Activated T-cell treated with anti-CD3 and anti-CD28 coated beads, Interleukin-2, amount 50 U/mL, for 4 hours (primary cell): ENCODE results near the gene UROS. TPM values are rescaled to one million over a fixed set of nuclear protein-coding genes. Genes with fewer than 3 reads are reported as not detected.

Experiments used
- ATAC-seq, 2 donors: fragments of 200-7000 bp; cut with Tn5 transposase; one replicate each; pipeline ENCODE4 v1.10.0; 2021
- DNase-seq: peaks from one replicate; pipeline ENCODE4 v3.0.0-alpha.2; 2020
- H3K27me3 Mint-ChIP-seq: one replicate; pipeline ENCODE4 v1.8.0; 2021; ENCODE audit warnings: low read depth, mixed read lengths
- H3K36me3 Mint-ChIP-seq: one replicate; pipeline ENCODE4 v1.8.0; 2022; ENCODE audit warnings: mixed read lengths; ENCODE audit not compliant: insufficient read depth
- H3K4me1 Mint-ChIP-seq: one replicate; pipeline ENCODE4 v1.8.0; 2021; ENCODE audit warnings: low read depth, mixed read lengths
- H3K4me3 Mint-ChIP-seq: one replicate; pipeline ENCODE4 v1.8.0; 2021; ENCODE audit warnings: mild to moderate bottlenecking, moderate library complexity, mixed read lengths
- H3K9me3 Mint-ChIP-seq: one replicate; pipeline ENCODE4 v1.8.0; 2021; ENCODE audit warnings: mixed read lengths
- total RNA-seq, 3 donors: library from RNA; stranded (reverse); gene quantifications; one replicate each; pipeline ENCODE4 v1.2.1, GENCODE V29; 2021

Gene UROS
- total RNA-seq, 3 donors from 2014 or later: 28.0 to 35.1 (median 32.8) TPM

DNA sequence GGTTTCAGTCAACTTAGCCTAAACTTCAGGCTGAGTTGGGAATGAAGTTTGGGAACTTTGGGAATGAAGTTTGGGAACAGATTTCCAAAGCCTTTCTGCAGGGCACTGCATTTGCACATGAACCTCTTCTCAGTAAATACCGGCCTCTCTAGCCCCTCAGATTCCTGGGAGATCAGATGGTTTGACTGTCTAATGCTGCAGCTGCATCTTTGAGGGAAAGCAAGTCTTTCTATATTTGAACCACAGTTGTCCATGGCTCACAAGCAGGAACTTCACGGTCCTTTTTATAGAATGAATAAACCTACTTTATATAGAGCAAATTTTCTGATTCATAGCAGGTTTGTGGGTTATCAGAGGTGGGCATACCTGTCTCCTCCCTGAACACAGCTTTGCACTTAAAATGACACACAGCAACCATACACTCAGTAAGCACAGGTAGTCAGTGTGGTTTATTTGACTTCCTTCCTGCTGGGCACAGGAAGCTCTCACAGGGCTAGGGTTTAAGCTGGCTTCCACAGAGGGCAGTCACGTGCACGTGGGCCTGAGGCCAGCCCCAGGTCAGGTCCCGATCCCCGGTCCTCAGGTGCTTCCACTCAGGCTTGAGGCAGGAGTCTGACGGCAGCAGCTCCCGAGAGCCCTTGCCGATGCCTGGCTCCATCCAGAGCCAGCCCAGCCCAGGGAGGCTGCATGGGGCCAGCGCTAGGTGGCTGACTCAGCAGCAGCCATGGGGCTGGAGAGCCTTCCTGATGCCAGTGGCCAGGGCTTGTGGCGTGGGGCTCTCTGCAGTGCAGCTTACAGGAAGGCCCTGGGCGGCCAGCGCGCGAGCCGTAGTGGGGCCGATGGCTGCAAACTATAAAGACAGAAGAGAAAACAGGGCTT lies 34.7 kb downstream of the UROS start:
- Mint-ChIP-seq H3K36me3 (peaks cover 22% of the 10 kb centered on the region), H3K4me3 (no peak overlapping the region), H3K4me1 (peaks cover 13% of the 10 kb centered on the region), H3K9me3 (no peaks in the 10 kb centered on the region), H3K27me3 (no peaks in the 10 kb centered on the region)
- DNase-seq (no peak), ATAC-seq (peak in 1 of 2 donors; percentile 46)

DNA sequence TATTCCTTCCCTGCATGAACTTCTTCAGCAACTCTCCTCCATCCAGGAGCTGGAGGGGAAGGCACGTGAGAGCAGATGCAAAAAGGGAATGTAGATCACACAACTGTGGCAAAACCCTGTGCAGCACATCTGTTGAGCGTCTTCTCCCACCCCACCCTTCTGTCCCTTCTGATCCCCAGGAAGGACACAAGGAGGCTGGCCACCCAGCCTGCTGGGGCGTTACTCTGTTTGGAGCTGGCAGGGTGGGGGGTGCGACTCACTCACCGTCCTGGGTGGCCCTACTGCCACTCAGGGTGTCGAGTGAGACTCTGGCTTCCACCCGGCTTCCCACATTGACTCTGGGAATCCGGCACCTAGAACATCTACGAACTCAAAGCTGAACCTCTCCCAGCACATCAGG lies 37.3 kb downstream of the UROS start:
- no peaks in the 10 kb centered on the region for H3K27me3 Mint-ChIP-seq

DNA sequence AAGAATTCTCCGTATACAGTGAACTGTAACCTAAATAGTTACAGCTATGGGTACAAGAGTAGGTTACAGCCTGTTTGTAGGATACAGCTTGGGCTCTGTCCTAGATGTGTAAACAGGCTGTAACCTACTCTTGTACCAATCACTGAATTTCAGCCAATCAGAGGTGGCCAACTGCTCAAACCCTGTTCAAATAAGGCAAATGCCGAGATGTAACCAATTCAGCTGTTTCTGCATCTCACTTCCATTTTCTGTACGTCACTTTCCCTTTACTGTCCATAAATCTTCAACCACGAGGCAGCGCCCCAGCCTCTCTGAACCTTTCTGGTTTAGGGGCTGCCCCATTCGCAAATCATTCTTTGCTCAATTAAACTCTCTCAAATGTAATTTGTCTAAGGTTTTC lies 39.1 kb downstream of the UROS start:
- no peak for DNase-seq
- no peaks in the 10 kb centered on the region for H3K9me3 Mint-ChIP-seq

More for the DNA sequence above, 37.3 kb downstream of the UROS start:
- H3K36me3 Mint-ChIP-seq: peaks cover 7% of the 10 kb centered on the region
- DNase-seq (no peak), ATAC-seq (no peak)
- H3K4me1 Mint-ChIP-seq: peaks cover 13% of the 10 kb centered on the region
- no peaks in the 10 kb centered on the region for H3K9me3 Mint-ChIP-seq
- no peak overlapping the region for H3K4me3 Mint-ChIP-seq

GRCh38 chr10:125783408-125783807 lies 39.6 kb downstream of the UROS start:
- Mint-ChIP-seq H3K9me3 (no peaks in the 10 kb centered on the region), H3K4me3 (no peak overlapping the region), H3K36me3 (peaks cover 1% of the 10 kb centered on the region), H3K27me3 (no peaks in the 10 kb centered on the region), H3K4me1 (peaks cover 9% of the 10 kb centered on the region)
- ATAC-seq (no peak), DNase-seq (no peak)

More for the DNA sequence above, 39.1 kb downstream of the UROS start:
- H3K4me3 Mint-ChIP-seq: no peak overlapping the region
- peaks cover 13% of the 10 kb centered on the region for H3K4me1 Mint-ChIP-seq
- no peak for ATAC-seq
- H3K36me3 Mint-ChIP-seq: peaks cover 3% of the 10 kb centered on the region
- H3K27me3 Mint-ChIP-seq: no peaks in the 10 kb centered on the region

DNA sequence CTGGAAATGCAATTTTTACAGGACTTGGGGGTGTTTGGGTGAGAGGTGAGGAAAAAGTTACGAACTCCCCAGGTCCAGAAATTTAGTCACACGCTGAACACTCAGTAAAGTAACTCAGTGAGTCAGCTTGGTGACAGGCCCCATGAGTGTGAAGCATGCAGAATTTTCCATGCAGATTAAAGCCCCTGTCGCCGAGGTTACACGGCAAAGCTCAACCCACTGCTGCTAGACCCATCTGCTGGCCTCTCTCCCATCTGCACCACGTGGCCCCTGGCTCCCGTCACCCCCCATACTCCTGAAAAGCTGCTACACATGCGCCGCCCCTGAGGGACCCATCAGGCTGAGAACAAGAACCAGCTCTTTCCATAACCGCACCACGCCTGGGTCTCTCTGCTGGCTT lies 40.4 kb downstream of the UROS start:
- ATAC-seq: no peak
- Mint-ChIP-seq H3K4me3 (no peak overlapping the region), H3K4me1 (peaks cover under 1% of the 10 kb centered on the region)

DNA sequence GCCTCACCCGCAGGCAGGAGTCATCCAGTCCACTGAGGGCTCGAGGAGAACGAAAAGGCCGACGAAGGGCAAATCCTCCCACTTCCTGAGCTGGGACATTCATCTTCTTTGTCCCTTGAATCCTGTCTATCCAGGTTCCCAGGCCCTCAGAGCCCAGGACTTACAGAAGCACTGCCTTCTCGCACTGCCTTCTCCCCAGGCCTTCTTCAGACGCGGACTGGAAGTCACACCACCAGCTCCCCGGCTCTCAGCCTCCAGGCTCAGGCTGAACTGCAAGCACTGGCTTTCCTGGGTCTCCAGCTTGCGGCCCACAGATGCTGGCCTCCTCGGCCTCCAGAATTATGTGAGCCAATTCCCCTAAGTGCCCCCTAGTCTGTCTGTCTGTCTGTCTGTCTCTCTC lies 41.0 kb downstream of the UROS start:
- Mint-ChIP-seq H3K9me3 (no peaks in the 10 kb centered on the region), H3K4me1 (no peaks in the 10 kb centered on the region), H3K36me3 (no peaks in the 10 kb centered on the region), H3K27me3 (no peaks in the 10 kb centered on the region), H3K4me3 (no peak overlapping the region)
- ATAC-seq (no peak), DNase-seq (no peak)

More for the DNA sequence above, 40.4 kb downstream of the UROS start:
- H3K36me3 Mint-ChIP-seq: peaks cover 1% of the 10 kb centered on the region
- H3K27me3 Mint-ChIP-seq: no peaks in the 10 kb centered on the region
- H3K9me3 Mint-ChIP-seq: no peaks in the 10 kb centered on the region
- DNase-seq: no peak

DNA sequence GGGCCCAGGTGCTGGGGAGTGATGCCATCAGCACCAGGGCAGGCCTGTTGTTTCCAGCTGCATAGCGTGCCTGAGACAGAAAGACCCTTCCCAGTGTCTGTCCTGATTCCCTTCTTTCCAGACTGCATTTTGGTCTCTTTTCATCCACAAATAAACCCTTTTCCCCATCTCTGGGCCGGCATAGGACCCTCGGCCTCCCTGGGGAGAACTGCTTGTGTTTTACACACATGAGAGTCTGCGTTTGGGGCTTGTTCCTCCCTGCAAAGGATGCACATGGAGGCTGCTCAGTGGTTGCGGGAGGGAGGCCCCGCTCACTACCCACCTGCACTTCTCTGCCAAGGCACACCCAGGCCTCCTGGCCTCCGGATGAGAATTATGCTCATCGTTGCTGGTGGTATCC lies 41.7 kb downstream of the UROS start:
- Mint-ChIP-seq H3K4me3 (no peak overlapping the region), H3K36me3 (no peaks in the 10 kb centered on the region), H3K9me3 (no peaks in the 10 kb centered on the region), H3K4me1 (no peaks in the 10 kb centered on the region), H3K27me3 (no peaks in the 10 kb centered on the region)
- DNase-seq (no peak), ATAC-seq (no peak)

GRCh38 chr10:125779403-125780327 lies 43.4 kb downstream of the UROS start:
- Mint-ChIP-seq H3K4me3 (no peak overlapping the region), H3K9me3 (no peaks in the 10 kb centered on the region), H3K4me1 (no peaks in the 10 kb centered on the region), H3K36me3 (no peaks in the 10 kb centered on the region), H3K27me3 (no peaks in the 10 kb centered on the region)
- no peak for DNase-seq
- ATAC-seq: no peak

GRCh38 chr10:125778556-125778955 lies 44.5 kb downstream of the UROS start:
- no peak overlapping the region for H3K4me3 Mint-ChIP-seq
- ATAC-seq (no peak), DNase-seq (no peak)
- no peaks in the 10 kb centered on the region for H3K9me3 Mint-ChIP-seq
- no peaks in the 10 kb centered on the region for H3K36me3 Mint-ChIP-seq
- H3K27me3 Mint-ChIP-seq: no peaks in the 10 kb centered on the region
- no peaks in the 10 kb centered on the region for H3K4me1 Mint-ChIP-seq

- DNase-seq (no peak), ATAC-seq (no peak)
- Mint-ChIP-seq H3K4me1 (no peaks in the 10 kb centered on the region), H3K9me3 (no peaks in the 10 kb centered on the region), H3K4me3 (no peak overlapping the region), H3K36me3 (no peaks in the 10 kb centered on the region), H3K27me3 (no peaks in the 10 kb centered on the region)
These were observed 45.3 kb downstream of the UROS start for GRCh38 chr10:125777806-125778205.

DNA sequence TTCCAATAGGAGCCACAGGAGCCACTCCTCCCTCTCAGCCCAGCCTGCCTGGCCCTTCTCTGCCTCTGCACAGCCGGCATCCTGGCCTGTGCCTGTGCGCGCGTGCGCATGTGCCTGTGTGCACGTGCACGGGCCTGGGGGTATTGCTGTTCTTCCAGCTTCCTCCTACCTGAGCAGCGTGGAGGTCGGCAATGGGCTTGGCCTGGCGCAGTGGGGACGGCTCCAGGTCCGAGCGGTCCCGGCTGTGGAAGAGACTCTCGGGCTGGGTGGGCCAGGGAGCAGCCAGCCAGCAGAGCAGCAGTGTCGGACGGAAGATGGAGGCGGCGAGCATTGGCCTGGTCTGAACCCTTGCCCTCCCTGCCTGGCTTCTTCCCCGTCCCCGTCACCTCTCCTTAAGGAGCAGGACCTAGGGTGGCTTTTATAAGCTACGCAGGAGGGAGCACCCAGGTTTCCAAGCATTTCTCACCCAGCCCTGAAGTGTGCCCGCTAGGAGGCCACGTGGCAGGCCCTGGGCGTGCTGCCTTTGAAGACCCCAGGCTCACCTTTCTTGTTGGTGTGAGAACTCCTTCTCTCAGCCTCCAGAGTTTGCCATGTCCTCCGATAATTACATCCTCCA lies 47.5 kb downstream of the UROS start, which contains the start of gene MMP21:
MMP21 (minus strand) TSS at position 331 of the 616 bp plus-strand sequence; CDS start at position 331, 0 bp downstream.
- Mint-ChIP-seq H3K36me3 (no peaks in the 10 kb centered on the region), H3K4me3 (no peak within 1 kb of the TSS), H3K4me1 (no peaks in the 10 kb centered on the region), H3K9me3 (no peaks in the 10 kb centered on the region), H3K27me3 (no peaks in the 10 kb centered on the region)
- no peak for DNase-seq
- ATAC-seq: no peak

DNA sequence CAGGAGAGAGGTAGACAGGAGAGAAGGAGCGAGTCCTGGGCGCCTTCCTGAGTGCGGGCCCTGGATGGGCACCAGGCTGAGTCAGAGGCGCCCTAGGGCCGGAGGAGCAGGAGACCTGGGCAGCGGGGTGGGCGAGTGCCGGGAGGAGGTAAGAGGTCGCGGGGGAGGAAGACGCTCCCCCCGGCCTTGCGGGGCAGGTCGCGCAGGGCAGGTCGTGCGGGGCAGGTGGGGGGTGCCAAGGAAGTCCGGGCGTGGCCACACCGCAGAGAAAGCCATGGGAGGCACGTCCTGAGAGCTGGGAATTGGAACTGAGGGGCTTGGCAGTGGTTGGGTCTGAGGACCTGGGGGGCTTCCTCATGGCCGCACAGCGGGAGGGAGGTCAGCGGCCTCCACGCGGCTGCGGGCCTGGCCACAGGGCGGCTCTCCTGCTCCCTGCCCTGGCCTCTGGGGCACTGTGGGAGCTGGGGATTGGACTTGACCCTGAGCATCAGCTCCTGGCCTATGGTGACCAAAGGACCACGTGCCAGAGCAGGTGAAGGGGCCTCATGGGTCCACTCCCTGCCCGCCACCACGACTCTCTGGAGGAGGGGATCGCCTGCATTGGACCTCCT lies 48.4 kb downstream of the UROS start:
- no peaks in the 10 kb centered on the region for H3K9me3 Mint-ChIP-seq
- no peaks in the 10 kb centered on the region for H3K27me3 Mint-ChIP-seq
- no peak for DNase-seq
- H3K4me3 Mint-ChIP-seq: no peak overlapping the region
- peaks cover under 1% of the 10 kb centered on the region for H3K36me3 Mint-ChIP-seq
- ATAC-seq: no peak
- H3K4me1 Mint-ChIP-seq: no peaks in the 10 kb centered on the region

GRCh38 chr10:125773687-125774543 lies 49.1 kb downstream of the UROS start:
- ATAC-seq (no peak), DNase-seq (no peak)
- no peaks in the 10 kb centered on the region for H3K27me3 Mint-ChIP-seq
- peaks cover 6% of the 10 kb centered on the region for H3K36me3 Mint-ChIP-seq
- no peak overlapping the region for H3K4me3 Mint-ChIP-seq
- H3K9me3 Mint-ChIP-seq: no peaks in the 10 kb centered on the region
- H3K4me1 Mint-ChIP-seq: no peaks in the 10 kb centered on the region
